ENCODE data around the gene ITPK1.

ITPK1 gene

GRCh38 chr14:93046705-93047050 is 69.0 kb downstream of the ITPK1 start:
- Histone ChIP-seq H3K9ac (ENCODE audit: low read length) (no peak overlapping the region), H3K27ac (ENCODE audit: low read depth, low read length) (no peak overlapping the region), H3K36me3 (ENCODE audit: control insufficient read depth, insufficient read depth, low read length) (no peaks in the 10 kb centered on the region), H3K27me3 (ENCODE audit: control insufficient read depth, insufficient read depth, low read length) (no peaks in the 10 kb centered on the region), H3K4me1 (ENCODE audit: control insufficient read depth, insufficient read depth, low read length) (peaks cover 17% of the 10 kb centered on the region), H3K4me3 (ENCODE audit: low read length) (no peak overlapping the region)

- no peak overlapping the region for H3K9ac ChIP-seq (ENCODE audit: low read length)
- H3K36me3 ChIP-seq (ENCODE audit: control insufficient read depth, insufficient read depth, low read length), result no peaks in the 10 kb centered on the region
- H3K27me3 ChIP-seq (ENCODE audit: control insufficient read depth, insufficient read depth, low read length), result no peaks in the 10 kb centered on the region
- no peak overlapping the region for H3K27ac ChIP-seq (ENCODE audit: low read depth, low read length)
- peaks cover 22% of the 10 kb centered on the region for H3K4me1 ChIP-seq (ENCODE audit: control insufficient read depth, insufficient read depth, low read length)
- no peak overlapping the region for H3K4me3 ChIP-seq (ENCODE audit: low read length)
These were observed 69.6 kb downstream of the ITPK1 start for GRCh38 chr14:93045965-93046704.

- no peak overlapping the region for H3K4me3 ChIP-seq (ENCODE audit: low read length)
- no peaks in the 10 kb centered on the region for H3K36me3 ChIP-seq (ENCODE audit: control insufficient read depth, insufficient read depth, low read length)
- H3K9ac ChIP-seq (ENCODE audit: low read length), result no peak overlapping the region
- H3K4me1 ChIP-seq (ENCODE audit: control insufficient read depth, insufficient read depth, low read length), result peaks cover 24% of the 10 kb centered on the region
- no peak overlapping the region for H3K27ac ChIP-seq (ENCODE audit: low read depth, low read length)
- H3K27me3 ChIP-seq (ENCODE audit: control insufficient read depth, insufficient read depth, low read length), result no peaks in the 10 kb centered on the region
These were observed 70.5 kb downstream of the ITPK1 start for GRCh38 chr14:93045211-93045674.

- H3K9ac ChIP-seq (ENCODE audit: low read length), result no peak overlapping the region
- H3K27me3 ChIP-seq (ENCODE audit: control insufficient read depth, insufficient read depth, low read length), result no peaks in the 10 kb centered on the region
- peak overlapping the region; percentile 20 for H3K27ac ChIP-seq (ENCODE audit: low read depth, low read length)
- peaks cover 24% of the 10 kb centered on the region for H3K4me1 ChIP-seq (ENCODE audit: control insufficient read depth, insufficient read depth, low read length)
- no peaks in the 10 kb centered on the region for H3K36me3 ChIP-seq (ENCODE audit: control insufficient read depth, insufficient read depth, low read length)
- H3K4me3 ChIP-seq (ENCODE audit: low read length), result no peak overlapping the region
These were observed 71.2 kb downstream of the ITPK1 start for GRCh38 chr14:93044556-93044955.

GRCh38 chr14:93044121-93044520 is 71.6 kb downstream of the ITPK1 start:
- Histone ChIP-seq H3K36me3 (ENCODE audit: control insufficient read depth, insufficient read depth, low read length) (no peaks in the 10 kb centered on the region), H3K4me3 (ENCODE audit: low read length) (no peak overlapping the region), H3K27me3 (ENCODE audit: control insufficient read depth, insufficient read depth, low read length) (no peaks in the 10 kb centered on the region), H3K9ac (ENCODE audit: low read length) (no peak overlapping the region), H3K27ac (ENCODE audit: low read depth, low read length) (peak overlapping the region; percentile 28), H3K4me1 (ENCODE audit: control insufficient read depth, insufficient read depth, low read length) (peaks cover 26% of the 10 kb centered on the region)

GRCh38 chr14:93042968-93043940 is 72.5 kb downstream of the ITPK1 start:
- Histone ChIP-seq H3K36me3 (ENCODE audit: control insufficient read depth, insufficient read depth, low read length) (no peaks in the 10 kb centered on the region), H3K9ac (ENCODE audit: low read length) (no peak overlapping the region), H3K4me3 (ENCODE audit: low read length) (no peak overlapping the region), H3K27me3 (ENCODE audit: control insufficient read depth, insufficient read depth, low read length) (no peaks in the 10 kb centered on the region), H3K4me1 (ENCODE audit: control insufficient read depth, insufficient read depth, low read length) (peaks cover 26% of the 10 kb centered on the region), H3K27ac (ENCODE audit: low read depth, low read length) (peak overlapping the region; percentile 28)

- H3K4me1 ChIP-seq (ENCODE audit: control insufficient read depth, insufficient read depth, low read length), result peaks cover 29% of the 10 kb centered on the region
- H3K9ac ChIP-seq (ENCODE audit: low read length), result no peak overlapping the region
- no peaks in the 10 kb centered on the region for H3K36me3 ChIP-seq (ENCODE audit: control insufficient read depth, insufficient read depth, low read length)
- H3K27ac ChIP-seq (ENCODE audit: low read depth, low read length), result no peak overlapping the region
- H3K4me3 ChIP-seq (ENCODE audit: low read length), result no peak overlapping the region
- H3K27me3 ChIP-seq (ENCODE audit: control insufficient read depth, insufficient read depth, low read length), result no peaks in the 10 kb centered on the region
These were observed 73.9 kb downstream of the ITPK1 start for GRCh38 chr14:93041830-93042229.

GRCh38 chr14:93040982-93041381 is 74.7 kb downstream of the ITPK1 start:
- Histone ChIP-seq H3K27me3 (ENCODE audit: control insufficient read depth, insufficient read depth, low read length) (no peaks in the 10 kb centered on the region), H3K4me1 (ENCODE audit: control insufficient read depth, insufficient read depth, low read length) (peaks cover 29% of the 10 kb centered on the region), H3K9ac (ENCODE audit: low read length) (no peak overlapping the region), H3K27ac (ENCODE audit: low read depth, low read length) (peak overlapping the region; percentile 62), H3K4me3 (ENCODE audit: low read length) (no peak overlapping the region), H3K36me3 (ENCODE audit: control insufficient read depth, insufficient read depth, low read length) (no peaks in the 10 kb centered on the region)

GRCh38 chr14:93040443-93040842 is 75.3 kb downstream of the ITPK1 start:
- peaks cover 30% of the 10 kb centered on the region for H3K4me1 ChIP-seq (ENCODE audit: control insufficient read depth, insufficient read depth, low read length)
- no peak overlapping the region for H3K9ac ChIP-seq (ENCODE audit: low read length)
- peak overlapping the region; percentile 62 for H3K27ac ChIP-seq (ENCODE audit: low read depth, low read length)
- H3K4me3 ChIP-seq (ENCODE audit: low read length), result no peak overlapping the region
- no peaks in the 10 kb centered on the region for H3K36me3 ChIP-seq (ENCODE audit: control insufficient read depth, insufficient read depth, low read length)
- H3K27me3 ChIP-seq (ENCODE audit: control insufficient read depth, insufficient read depth, low read length), result no peaks in the 10 kb centered on the region

GRCh38 chr14:93039649-93040315 is 75.9 kb downstream of the ITPK1 start:
- no peak overlapping the region for H3K4me3 ChIP-seq (ENCODE audit: low read length)
- no peak overlapping the region for H3K9ac ChIP-seq (ENCODE audit: low read length)
- H3K27me3 ChIP-seq (ENCODE audit: control insufficient read depth, insufficient read depth, low read length), result no peaks in the 10 kb centered on the region
- no peaks in the 10 kb centered on the region for H3K36me3 ChIP-seq (ENCODE audit: control insufficient read depth, insufficient read depth, low read length)
- H3K27ac ChIP-seq (ENCODE audit: low read depth, low read length), result peak overlapping the region; percentile 62
- H3K4me1 ChIP-seq (ENCODE audit: control insufficient read depth, insufficient read depth, low read length), result peaks cover 30% of the 10 kb centered on the region

- Histone ChIP-seq H3K4me3 (ENCODE audit: low read length) (no peak overlapping the region), H3K4me1 (ENCODE audit: control insufficient read depth, insufficient read depth, low read length) (peaks cover 33% of the 10 kb centered on the region), H3K27ac (ENCODE audit: low read depth, low read length) (peak overlapping the region; percentile 33), H3K27me3 (ENCODE audit: control insufficient read depth, insufficient read depth, low read length) (no peaks in the 10 kb centered on the region), H3K36me3 (ENCODE audit: control insufficient read depth, insufficient read depth, low read length) (no peaks in the 10 kb centered on the region), H3K9ac (ENCODE audit: low read length) (no peak overlapping the region)
These were observed 78.4 kb downstream of the ITPK1 start for GRCh38 chr14:93037351-93037750.

- peak overlapping the region; percentile 69 for H3K27ac ChIP-seq (ENCODE audit: low read depth, low read length)
These were observed 78.9 kb downstream of the ITPK1 start for GRCh38 chr14:93036652-93037345.

More at GRCh38 chr14:93036652-93037345, 78.9 kb downstream of the ITPK1 start:
- H3K4me1 ChIP-seq (ENCODE audit: control insufficient read depth, insufficient read depth, low read length), result peaks cover 34% of the 10 kb centered on the region
- no peaks in the 10 kb centered on the region for H3K36me3 ChIP-seq (ENCODE audit: control insufficient read depth, insufficient read depth, low read length)
- H3K27me3 ChIP-seq (ENCODE audit: control insufficient read depth, insufficient read depth, low read length), result no peaks in the 10 kb centered on the region
- no peak overlapping the region for H3K4me3 ChIP-seq (ENCODE audit: low read length)
- no peak overlapping the region for H3K9ac ChIP-seq (ENCODE audit: low read length)

Data from rectal smooth muscle tissue (tissue), 1 donor.